ENCODE results near the gene GMFB. TPM values are rescaled to one million over a fixed set of nuclear protein-coding genes. Genes with fewer than 3 reads are reported as not detected.

Gene GMFB
- total RNA-seq, 1 experiment from 2014 or later, result 61.7 TPM

DNA sequence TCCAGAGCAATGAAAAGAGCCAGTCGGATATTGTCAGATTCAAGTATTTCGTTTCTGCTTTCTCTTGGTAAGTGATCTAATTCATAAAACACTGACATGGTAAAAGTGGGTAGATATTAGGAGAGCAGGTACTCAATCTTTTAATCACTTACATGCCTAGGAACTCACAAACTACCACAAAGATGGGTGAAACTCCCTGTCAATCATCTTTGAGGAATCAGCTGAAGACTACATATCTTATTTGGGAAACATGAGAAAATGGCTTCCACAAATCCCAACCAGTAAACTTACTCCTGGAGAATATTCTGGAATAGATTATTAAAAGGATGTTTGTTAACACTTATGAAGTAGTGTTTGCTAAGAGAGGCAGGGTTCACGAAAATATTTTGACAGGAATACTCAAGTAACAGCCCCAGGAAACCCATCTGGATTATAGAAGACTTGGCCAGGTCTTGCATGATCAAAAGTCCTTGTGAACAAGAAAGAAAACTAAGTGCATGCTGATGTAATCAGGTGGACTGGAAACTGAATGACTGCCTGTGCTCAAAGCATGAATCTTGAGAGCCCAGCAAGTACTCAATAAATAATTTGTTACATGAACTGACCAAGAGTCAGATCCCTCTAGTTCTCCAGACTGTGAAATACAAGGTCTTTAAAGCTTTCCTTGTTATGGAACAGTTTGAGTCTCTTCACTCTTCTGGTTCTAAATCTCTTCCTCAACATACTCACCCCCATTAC lies 63.1 kb downstream of the GMFB start:
- no peak for DNase-seq (ENCODE audit: low spot score)

- DNase-seq (ENCODE audit: low spot score), result no peak
Observed at GRCh38 chr14:54425068-54425467, 63.7 kb downstream of the GMFB start.

Other genes with a start within 250 kb of the GMFB start
- gene CDKN3, start 92.0 kb downstream of the GMFB start, total RNA-seq (2014; rRNA removed; shearing (Covaris generic)), result 150 and 180 TPM in 2 replicates
- gene CNIH1, start 47.6 kb downstream of the GMFB start, total RNA-seq (2014; rRNA removed; shearing (Covaris generic)), result 265 and 370 TPM in 2 replicates
- gene CGRRF1, start 20.9 kb upstream of the GMFB start, total RNA-seq (2014; rRNA removed; shearing (Covaris generic)), result 12.4 and 17.3 TPM in 2 replicates
- gene SAMD4A, start 78.1 kb upstream of the GMFB start, total RNA-seq (2014; rRNA removed; shearing (Covaris generic)), result 1.7 and 1.8 TPM in 2 replicates